GM21737 (cell line): ENCODE data around the gene DGCR2.
"Not testable (repeated sequence)": the region's sequence is repeated elsewhere in the genome, so short reads cannot be mapped to it uniquely, and the experiment has no call there.

ENCODE experiments used
- ATAC-seq: cut with Tn5 transposase; IDR thresholded peaks from one replicate; pipeline ENCODE4 v1.9.1; 2021; ENCODE audit warnings: mild to moderate bottlenecking, moderate library complexity; ENCODE audit not compliant: unreplicated experiment

Gene DGCR2

DNA sequence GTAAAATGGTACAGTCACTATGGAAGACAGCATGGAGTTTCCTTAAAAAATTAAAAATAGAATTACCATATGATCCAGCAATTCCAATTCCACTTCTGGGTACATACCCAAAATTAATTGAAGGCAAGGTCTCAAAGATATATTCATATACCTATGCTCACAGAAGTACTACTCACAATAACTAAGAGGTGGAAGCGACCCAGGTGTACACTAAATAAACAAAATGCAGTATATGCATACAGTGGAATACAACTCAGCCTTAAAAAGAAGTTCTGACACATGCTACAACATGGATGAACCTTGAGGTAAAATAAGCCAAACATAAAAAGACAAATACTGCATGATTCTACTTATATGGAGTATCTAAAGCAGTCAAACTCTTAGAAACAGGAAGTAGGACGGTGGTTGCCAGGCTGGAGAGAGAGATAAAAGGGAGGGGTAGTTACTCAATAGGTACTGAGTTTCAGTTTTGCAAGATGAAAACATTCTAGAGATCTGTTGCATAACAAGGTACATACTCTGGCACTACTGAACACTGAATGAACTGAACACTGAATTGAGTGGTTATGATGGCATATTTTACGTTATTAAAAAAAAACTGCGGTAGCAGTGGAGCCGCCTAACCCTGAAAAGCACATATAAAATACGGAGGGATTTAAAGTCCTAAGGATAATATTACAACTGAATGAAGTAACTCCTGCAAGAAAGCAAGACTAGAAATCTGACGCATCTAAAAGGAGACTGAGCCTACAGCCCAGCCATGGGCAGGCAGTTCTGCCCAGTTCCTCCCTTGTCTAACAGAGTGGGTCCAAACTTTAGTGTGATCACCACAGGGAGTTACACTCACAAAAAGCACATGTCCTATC, 12.8 kb downstream of the DGCR2 start:
- no peak for ATAC-seq

DNA sequence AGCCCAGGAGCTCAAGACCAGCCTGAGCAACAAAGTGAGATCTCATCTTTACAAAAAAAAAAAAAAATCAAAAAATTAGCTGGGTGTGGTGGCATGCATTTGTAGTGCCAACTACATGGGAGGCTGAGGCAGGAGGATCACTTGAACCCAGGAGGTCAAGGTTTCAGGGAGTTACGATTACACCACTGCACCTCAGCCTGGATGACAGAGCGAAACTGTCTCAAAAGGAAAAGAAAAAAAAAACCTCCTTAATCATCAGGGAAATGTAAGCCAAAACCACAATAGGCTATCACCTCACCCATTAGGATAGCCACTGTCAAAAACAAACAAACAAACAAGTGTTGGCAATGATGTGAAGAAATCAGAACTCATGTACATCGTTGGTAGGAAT, 13.4 kb downstream of the DGCR2 start:
- no peak for ATAC-seq

DNA sequence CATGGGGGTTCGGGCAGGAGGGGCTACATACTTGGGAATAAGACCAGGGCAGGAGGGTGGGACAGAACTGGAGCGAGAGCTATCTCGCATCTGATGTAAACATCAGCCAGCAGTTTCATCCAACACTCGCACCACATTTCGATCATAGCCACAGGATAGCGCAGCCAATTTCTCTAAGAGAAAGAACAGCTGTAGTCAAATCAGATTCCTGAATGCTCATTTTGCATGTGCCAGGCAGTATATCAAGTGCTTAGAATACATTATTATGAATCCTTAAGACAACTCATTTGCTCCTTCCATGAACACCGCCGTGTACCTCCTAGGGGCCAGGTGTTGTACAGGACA, 14.5 kb downstream of the DGCR2 start:
- no peak for ATAC-seq

DNA sequence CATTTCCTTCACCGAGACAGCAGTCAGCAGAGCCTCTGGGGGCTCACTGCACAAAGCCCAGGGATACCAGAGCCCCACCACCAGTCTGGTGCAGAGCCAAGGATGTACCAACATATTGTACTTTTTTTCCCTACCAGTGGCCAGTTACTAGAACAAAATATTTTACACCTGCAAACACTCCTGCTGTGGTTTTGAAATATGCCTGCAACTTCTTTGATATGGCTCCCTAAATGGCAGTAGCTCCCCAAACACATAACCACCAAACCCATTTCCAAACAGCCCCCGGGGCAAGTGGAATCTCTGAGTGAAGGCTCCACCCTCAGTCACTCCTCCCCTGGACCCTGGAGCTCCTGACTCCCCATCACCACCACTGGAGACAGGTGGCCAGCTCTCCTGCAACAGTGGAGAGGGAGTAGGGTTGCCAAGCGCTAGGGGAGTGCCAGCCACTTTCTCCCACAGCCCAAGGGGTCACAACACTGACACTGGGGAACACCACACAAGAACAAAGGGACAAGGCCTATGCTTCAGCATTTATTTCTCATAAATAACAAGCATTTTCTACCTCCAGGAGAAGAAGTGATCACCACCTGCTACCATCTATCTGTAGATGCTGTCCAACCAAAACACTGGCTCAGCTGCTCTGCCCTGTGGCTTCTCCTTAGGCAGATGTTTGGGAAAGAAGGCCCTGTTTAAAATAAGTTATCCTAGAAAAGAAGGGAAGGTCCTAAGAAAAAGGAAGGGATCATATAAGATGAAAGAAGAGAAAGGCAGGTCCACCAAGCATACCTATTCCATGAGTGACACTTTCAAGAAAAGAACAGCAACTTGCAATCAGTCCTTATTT, 15.1 kb downstream of the DGCR2 start:
- no peak for ATAC-seq

DNA sequence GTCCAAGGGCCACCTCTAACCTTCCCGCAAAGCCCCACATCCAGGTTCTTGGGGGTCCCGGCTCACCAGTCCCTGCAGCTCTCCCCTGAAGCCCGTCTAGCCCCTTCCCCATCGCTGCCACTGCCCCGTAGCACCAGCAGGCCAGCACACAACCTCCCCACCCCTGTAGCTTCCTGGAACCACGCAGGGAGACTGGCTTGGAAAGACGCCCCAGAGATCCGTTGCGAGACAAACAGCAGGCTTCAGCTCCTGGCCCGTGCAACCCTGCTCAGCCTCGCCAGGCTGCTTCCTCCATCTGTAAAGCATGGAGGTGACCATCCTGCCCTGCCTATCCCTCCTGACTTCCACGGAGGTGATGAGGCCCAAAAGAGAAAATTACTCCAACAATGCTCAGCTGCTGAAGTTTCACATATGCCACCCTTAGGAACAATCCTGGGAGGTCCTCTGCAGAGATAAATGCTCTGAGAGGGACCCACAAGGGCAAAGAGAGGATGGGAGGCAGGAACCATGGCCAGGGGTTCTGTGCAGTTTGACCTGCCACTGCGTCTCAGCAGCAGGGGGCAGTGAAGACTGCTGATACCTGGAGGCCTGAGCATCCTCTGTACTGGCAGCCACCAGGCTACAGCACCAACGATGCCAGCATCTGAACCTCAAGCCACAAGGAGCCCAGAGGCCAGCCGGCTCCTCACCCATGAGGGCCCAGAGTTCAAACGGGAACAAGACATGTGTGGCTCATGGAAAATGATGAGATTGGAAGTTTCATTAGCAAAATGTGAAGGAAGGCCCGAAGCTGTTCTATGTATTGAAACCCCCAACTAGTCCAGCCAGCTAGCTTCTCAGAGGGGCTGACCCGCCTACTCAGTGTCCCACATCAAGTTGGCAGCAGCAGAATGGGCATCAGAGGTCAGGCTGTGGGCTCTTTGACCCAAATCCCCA, 16.1 kb downstream of the DGCR2 start:
- no peak for ATAC-seq

DNA sequence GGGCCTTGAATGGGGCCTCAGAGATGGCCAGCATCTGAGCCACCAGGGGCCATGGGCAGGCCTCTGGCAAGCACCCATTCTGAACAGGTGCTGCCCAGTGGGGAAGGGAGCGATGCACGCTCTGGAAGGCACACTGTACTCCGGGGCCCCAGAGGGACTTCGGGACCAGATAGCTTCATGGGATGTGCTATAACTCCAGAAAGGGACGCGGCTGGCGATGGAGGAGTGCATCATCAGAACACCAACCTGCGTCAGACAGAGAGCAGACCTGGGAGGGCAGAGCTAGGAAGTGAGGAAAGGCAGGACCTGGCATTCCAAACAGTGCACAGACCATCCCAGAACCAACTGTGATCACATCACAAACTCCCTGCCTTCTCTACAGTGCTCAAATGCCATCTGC, 16.8 kb downstream of the DGCR2 start:
- ATAC-seq = no peak

DNA sequence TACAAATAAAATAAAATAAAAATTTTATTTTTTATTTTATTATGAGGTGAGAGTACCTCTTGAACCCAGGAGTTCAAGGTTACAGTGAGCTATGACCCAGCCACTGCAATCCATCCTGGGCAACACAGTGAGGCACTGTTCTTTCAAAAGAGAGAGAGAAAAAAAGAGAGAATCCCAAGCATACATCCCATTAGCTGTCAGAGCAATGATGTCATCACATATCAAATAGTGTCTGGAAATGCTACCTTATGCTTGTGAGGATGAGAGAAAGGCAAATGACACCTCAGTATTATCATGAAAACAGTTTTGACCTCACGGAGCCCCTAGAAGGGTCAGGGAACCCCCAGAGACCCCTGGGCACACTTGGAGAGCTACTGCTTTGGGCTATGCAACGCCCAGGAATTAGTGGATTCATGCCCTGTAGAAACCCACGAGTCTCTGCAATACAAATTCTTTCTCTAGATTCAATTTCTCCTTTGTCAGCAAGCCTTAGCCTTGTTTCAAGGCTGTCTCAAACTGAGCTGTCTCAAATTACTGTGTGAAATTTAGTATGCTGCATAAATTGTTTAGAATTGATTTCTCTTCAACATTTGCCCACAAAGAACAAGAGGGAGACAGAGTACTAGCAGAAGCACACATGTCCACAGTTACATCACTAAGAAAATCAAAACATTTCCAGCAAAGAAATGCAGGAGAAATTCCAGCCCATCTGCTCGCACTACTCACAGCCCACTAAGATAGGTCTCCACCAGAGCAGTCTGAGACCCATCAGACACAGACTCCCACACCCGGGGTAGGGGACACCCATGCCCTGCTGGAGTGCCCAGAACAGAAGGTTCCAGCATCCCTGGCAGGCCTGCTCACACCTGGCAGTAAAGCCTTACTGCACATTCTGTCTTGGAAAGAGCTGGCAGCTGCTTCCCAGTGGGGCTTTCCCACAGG, 18.1 kb downstream of the DGCR2 start:
- no peak for ATAC-seq

DNA sequence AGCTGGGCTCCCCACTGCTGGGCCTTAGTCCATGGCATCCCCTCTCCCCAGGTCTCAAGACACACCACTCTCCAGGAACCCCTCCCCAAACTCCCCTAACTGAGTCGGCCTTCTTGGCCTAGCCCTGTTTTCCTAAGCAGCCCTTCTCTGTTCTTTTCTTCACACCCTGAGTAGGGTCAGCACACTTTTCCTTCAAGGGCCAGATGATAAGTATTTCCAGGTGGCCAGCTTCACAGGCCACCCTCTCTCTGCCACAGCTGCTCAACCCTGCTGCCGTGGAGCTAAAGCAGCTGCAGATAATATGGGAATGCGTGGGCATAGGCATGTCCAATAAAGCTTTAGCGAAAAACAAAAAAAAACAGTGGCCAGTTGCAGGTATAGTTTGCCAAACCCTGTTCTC, 24.1 kb downstream of the DGCR2 start:
- no peak for ATAC-seq

DNA sequence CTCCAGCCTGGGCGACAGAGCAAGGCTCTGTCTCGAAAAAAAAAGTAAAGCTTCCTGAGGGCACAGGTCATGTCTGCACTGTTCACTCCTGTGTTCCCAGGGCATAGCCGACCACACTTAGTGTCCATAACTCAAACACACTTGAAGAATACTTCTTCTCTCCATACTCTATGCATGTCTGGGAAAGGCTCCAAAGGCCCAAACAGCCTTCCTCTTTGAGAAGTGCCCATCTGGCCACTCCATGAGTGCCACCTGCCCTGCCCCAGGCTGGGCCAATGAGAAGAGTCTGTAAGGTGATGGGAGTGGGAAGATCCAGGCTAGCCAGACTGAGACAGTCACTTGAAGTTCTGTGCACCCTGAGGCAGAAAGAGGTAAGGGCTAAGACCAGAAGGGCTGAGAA, 24.7 kb downstream of the DGCR2 start:
- no peak for ATAC-seq

DNA sequence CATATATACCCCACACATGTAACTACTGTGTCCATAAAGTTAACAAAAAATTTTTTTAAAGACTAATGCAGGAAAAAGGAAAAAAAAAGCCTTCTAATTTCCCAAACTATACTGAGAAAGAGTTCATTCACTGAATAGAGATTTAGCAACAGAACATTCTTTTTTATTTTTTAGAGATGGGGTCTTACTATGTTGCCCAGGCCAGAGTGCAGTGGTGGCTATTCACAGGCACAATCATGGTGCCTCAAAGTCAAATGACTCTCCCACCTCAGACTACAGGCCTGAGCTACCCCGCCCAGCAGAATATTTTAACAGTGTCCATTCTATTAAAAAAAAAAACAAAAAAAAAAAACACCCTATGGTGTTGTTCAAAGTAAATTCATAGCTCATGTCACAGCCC, 25.7 kb downstream of the DGCR2 start:
- ATAC-seq = no peak

DNA sequence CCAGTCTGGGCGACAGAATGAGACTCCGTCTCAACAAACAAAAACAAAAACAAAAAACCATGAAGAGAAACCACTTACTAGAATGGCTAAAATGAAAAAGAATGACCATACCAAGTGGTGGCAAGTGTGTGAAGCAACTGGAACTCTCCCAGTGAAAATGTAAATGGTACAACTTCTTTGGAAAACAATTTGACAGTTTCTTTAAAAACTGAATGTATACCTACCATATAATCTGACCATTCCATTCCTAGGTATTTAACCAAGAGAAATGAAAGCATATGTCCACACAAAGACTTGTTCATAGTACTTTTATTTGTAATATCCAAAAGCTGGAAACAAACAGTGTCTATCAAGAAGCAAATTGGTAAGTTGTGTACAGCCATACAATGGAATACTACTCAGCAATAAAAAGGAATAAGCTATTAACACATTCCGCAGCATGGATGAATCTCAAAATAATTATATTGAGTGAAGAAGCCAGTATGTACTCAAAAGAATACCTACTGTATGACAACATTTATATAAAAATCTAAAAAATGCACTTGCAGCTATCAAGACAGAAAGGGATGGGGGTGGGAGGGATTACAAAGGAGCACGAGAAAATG, 27.7 kb downstream of the DGCR2 start:
- no peak for ATAC-seq

DNA sequence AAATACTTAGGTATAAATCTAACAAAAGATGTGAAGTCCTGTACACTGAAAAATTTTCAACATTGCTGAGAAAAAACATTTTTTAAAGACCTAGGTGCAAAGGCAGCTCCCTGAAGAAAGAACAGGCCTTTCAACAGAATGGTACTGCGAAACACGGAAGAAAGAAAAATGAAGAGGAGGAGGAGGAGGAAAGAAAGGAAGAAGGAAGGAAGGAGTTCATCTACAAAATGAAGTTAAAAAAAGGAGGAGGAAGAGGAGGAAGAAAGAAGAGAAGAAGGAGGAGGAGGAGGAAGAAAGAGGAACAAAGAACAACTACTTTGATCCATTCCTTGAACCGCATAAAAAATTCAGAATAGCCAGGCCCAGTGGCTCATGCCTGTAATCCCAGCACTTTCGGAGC, 29.5 kb downstream of the DGCR2 start:
- ATAC-seq = no peak

DNA sequence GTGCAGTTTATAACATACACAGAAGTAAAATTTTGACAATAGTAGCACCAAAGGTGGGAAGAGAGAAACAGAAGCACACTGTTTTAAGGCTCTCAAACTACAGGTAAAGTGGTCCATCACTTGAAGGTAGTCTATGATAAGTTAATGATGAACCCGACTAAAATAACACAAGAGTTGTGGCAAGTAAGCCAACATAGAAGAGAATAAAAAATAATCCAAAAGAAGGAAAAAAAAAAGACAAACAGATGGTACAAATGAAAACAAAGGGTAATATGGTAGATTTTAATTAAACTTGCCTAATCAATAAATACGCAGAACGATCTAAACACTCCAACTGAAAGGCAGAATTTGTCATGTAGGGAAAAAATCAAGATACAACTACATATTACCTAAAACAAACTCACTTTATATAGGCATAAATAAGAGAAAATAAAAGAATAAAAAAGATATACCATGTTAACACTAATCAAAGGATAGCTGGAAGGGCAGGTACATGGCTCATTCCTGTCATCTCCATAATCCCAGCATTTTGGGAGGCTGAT, 31.6 kb downstream of the DGCR2 start:
- no peak for ATAC-seq

DNA sequence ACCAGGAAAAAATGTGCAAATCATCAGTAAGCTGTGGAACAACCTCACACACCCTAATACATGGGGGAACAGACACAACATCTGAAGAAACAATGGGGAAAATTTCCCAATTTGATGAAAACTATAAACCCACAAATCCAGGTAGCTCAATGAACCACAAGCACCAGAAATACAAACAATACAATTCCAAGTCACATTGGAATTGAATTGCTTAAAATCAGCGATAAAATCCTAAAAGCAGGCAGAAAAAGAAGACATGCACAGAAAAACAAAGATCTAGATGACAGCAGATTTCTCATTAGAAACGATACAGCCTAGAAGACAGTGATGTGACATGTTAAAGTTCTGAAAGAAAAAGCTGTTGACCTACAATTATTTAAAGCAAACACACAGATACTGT, 32.0 kb downstream of the DGCR2 start:
- no peak for ATAC-seq

DNA sequence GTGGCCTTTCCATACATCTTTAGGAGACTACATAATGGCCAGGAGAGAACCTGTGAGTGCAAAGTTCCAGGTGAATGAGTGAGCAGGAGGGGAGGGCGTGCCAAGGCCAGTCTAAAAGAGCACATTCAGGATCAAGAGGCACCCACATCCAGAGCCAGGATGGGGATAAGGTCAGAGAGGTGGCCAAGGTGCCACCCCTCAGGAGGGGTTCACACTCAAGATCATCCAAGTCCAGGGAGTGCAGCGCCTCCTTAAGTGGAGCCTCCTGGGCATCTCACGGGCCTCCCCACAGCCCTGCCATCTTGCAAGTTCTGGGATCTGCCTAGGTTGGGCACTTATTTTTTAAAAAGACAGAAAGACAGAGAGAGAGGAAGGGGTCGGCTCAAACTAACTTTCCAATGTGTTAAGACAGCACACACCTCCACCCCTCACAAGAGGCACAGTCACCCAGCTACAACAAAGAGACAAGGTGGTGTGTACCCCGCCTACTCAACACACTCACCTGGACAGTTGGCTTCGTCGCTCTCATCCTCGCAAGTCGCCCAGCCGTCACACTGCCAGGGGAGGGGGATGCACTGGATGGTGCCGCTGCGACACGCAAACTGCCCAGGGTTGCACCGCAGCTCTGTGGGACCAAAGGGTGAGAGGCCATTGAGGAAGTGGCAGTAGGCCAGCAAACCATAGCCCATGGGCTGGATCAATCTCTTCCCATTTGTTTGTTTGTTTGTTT, 33.2 kb downstream of the DGCR2 start:
- ATAC-seq = no peak

DNA sequence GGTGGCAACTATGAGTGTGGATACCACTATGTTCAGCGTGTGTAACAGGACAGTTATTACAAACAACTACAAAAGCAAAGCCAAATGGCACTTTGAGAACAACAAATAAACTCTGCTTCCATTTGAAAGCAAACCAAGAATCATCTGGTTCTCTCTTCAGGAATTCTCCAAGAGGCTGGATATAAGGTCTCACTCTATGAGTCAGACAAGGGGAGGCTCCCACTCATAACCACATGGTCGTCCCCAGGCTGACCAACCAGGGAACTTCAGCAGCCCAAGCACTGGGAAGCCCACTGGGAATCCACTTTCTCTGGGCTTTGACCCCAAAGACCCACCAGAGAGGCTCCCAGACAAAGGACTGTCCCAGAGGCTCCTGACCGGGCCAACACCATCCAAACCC, 35.3 kb downstream of the DGCR2 start:
- ATAC-seq = no peak

DNA sequence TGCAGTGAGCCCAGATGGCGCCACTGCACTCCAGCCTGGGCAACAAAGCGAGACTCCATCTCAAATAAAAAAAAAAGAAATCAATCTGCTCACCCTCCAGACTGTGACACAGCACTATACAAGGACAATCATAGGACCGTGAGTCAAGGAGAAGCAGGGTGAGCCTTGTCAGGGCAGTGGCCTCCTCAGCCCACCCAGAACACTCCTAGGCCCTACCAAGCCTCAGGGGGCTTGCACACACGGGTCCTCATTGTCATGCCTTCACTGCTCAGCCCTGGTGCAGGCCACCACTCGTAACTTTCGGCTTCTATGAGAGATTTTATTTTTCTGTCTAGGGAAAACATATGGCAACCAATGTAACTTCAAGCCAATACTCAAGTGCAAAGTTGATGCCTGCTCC, 35.8 kb downstream of the DGCR2 start:
- no peak for ATAC-seq

DNA sequence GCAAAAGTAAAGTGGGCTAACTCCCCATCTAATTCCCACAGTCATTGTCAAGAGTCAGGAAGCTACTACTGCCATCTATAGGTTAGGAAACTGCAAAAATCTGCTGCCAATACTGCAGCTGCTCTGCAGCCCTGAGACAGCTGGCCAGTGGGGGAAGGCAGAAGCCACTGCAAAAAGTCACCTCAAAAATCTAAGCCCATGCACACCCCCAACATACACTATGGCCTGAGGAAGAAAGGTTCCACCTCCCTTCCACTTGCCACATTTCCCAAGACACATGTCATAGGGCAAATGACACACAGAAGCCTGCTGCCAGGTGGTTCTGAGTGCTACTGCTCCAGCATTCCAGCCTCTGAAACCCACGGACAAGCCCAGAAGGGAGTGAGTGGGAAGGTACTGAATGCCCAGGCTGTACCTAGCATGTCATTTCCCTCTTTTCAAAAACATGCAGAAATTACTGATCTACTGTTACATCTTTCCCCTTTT, 36.9 kb downstream of the DGCR2 start:
- no peak for ATAC-seq

DNA sequence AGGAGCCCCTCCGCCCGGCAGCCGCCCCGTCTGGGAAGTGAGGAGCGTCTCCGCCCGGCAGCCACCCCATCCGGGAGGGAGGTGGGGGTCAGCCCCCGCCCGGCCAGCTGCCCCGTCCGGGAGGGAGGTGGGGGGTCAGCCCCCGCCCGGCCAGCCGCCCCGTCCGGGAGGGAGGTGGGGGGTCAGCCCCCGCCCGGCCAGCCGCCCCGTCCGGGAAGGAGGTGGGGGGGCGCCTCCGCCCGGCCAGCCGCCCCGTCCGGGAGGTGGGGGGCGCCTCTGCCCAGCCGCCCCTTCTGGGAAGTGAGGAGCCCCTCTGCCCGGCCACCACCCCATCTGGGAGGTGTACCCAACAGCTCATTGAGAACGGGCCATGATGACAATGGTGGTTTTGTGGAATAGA, 37.6 kb downstream of the DGCR2 start:
- ATAC-seq = not testable (repeated sequence)
